ENCODE measurements around the gene HK3.

DNA sequence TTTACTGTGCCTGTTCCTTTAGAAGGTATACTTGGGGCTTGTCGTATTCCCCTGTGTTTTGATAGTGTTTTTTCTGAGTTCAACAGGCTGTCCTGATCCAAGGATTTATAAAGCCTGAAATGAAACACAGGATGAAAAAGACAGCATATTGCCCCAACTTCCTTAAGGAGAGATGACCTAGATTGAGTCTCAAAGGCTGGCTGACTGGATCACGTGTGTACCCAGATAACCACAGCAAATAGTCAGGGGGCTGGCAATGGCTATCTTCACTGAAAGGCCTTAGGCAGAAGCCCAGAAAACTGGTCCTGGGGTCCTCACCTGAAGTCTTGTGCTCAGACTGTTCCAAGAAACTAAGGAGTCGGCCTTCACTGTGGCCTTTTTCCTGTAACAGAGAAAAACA lies 7.7 kb upstream of the HK3 start:
- TF ChIP-seq CTCF (conservative IDR thresholded peaks at IDR 0.05; ENCODE audit: low read depth, low read length): no peak
- TF ChIP-seq EZH2 (IDR thresholded peaks at IDR 0.05; ENCODE audit: low read length, unreplicated experiment): no peak
